ENCODE data around the gene TMEM220.

- TF ChIP-seq TCF4 (CRISPR knock-in tag; IDR thresholded peaks at IDR 0.05; ENCODE audit: borderline replicate concordance) = no peak
- TF ChIP-seq, protein P1, sequence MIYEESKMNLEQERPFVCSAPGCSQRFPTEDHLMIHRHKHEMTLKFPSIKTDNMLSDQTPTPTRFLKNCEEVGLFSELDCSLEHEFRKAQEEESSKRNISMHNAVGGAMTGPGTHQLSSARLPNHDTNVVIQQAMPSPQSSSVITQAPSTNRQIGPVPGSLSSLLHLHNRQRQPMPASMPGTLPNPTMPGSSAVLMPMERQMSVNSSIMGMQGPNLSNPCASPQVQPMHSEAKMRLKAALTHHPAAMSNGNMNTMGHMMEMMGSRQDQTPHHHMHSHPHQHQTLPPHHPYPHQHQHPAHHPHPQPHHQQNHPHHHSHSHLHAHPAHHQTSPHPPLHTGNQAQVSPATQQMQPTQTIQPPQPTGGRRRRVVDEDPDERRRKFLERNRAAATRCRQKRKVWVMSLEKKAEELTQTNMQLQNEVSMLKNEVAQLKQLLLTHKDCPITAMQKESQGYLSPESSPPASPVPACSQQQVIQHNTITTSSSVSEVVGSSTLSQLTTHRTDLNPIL (CRISPR knock-in tag; IDR thresholded peaks at IDR 0.05; ENCODE audit: low read depth) = no peak
These were observed 8.9 kb upstream of the TMEM220 start for GRCh38 chr17:10738521-10739258.

All from SK-N-SH treated with all-trans-retinoic acid at 6 μM for 48 hours (cell line).